HG03457 (cell line): Measurements from ENCODE around the gene RTN4.
A peak's percentile ranks its signal among the peaks of the same experiment; 100 is the strongest.
"Not testable (repeated sequence)": the region's sequence is repeated elsewhere in the genome, so short reads cannot be mapped to it uniquely, and the experiment has no call there.

Experiments used
- ATAC-seq: cut with Tn5 transposase; IDR thresholded peaks from one replicate; pipeline ENCODE4 v1.9.1; 2021; ENCODE audit warnings: moderate number of reproducible peaks; ENCODE audit not compliant: unreplicated experiment

The RTN4 gene

DNA sequence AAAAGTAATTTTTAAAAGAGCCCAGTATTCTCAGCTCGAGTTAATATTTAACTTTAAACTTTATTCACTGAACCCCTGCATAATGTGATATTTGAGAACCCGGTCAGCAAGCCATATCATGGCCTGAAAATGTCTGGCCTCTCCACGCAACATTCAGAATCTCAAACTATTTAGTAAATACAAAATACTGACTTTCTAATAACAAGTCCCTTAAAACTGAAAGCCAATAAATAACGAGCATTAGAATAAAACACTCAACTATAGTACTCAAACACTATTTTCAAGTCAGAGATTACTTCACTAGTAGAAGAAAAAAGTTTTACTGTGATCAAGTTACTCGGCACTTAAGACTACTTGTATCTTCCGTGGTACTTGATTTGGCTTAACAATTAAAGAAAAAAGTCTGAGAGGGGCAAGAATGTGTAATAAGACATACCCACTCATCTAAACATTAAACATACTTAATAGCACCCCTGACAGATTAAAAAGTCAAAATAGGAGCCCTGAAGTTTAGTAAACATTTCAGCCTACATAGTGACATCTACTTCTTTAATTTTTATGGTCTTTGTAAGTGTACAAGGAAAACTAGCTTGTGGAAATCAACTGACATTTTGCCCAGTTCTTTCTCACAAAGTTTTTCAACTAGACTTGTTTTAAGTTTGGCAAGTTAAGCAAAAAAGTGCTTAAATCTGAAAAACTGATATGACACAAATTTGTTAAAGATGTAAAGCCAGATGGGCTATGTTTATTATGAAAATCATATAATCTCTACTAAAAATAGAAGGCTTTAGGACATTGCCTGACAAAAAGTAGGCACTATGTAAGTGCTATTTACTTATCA lies 38.2 kb downstream of the RTN4 start:
- no peak for ATAC-seq

DNA sequence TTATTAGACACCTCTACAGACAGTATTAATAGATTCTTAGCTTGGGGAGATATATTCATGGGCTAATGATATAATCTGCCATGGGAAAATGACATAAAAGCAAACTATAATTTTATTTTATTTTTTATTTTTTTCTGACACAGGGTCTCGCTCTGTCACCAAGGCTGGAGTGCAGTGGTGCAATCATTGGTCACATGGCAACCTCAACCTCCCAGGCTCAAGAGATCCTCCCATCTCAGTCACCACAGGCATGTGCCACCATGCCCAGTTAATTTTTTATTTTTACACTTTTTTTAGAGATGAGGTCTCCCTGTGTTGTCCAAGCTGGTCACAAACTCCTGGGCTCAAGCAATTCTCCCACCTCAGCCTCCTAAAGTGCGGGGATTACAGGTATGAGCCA lies 39.3 kb downstream of the RTN4 start:
- ATAC-seq, result no peak

DNA sequence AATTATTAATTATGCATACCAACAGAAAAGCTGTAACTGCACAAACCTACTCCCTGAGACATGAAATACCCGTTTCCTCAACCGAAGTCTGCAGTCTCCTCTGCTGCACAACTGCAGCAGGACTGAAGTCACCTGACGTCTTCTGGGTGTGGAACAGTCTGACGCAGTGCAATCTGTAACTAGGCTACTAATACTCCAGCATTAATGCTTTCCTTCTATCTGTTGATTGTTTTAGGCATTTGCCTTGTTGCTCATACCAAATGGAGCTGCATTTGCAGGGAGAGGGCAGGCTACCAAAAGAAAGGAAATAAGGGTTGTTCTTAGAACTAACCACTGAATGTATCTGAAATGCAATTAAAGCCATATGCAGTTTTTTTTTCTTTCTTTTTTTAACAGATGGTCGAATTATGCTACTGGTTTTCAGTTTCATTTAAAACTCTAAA lies 40.1 kb downstream of the RTN4 start:
- peak; percentile 81 for ATAC-seq

DNA sequence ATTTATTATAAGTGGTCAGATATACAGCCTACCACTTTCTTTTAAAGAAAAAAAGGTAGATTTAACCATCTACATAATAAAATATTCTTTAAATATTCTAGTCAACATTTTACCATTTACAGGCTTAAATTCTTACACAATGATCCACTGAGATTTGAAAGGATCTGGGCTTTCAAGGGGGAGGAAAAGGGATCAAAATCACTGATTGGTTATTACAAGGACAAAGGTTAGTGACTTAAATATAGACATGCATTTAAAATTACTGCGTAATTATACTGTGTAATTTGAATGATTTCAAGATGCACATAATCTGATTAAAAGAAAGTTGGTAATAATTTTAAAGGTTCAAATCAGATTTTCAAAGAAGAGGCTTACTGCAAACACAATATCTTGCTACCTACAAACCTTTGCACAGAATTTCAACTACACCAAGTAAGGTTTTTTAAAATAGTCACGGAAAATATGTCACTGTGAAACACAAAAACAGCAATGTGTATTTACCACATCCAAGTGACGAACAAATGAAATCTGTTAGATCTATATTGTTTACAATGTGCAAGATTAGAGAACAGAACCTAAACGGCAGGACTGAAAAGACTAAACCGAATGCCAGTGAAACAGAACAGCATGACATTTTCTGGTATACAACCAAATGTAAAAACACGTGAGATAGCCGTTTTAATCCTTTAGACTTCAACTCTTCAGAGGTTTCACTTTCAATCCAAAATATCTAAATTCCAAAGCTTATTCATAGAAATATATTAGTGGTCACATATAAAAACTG lies 40.8 kb downstream of the RTN4 start:
- no peak for ATAC-seq

DNA sequence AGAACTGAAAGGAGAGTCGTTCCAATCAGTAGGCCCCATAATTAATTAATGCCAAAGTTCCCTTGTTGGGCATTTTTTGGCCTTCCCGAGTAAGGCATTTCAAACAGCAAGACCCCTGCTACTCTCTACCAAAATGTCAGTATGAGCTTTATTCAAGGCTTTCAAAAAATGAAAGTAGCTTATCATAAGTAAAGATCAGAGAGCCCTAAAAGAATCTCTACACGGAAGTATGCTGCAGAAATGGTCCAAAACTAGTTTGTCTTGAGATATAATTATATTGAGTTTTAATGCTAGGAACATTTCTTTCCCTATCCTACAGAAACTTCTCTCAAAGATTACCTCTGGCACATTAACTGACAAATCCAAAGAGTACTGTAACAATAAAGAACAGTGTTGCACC lies 43.9 kb downstream of the RTN4 start:
- no peak for ATAC-seq

DNA sequence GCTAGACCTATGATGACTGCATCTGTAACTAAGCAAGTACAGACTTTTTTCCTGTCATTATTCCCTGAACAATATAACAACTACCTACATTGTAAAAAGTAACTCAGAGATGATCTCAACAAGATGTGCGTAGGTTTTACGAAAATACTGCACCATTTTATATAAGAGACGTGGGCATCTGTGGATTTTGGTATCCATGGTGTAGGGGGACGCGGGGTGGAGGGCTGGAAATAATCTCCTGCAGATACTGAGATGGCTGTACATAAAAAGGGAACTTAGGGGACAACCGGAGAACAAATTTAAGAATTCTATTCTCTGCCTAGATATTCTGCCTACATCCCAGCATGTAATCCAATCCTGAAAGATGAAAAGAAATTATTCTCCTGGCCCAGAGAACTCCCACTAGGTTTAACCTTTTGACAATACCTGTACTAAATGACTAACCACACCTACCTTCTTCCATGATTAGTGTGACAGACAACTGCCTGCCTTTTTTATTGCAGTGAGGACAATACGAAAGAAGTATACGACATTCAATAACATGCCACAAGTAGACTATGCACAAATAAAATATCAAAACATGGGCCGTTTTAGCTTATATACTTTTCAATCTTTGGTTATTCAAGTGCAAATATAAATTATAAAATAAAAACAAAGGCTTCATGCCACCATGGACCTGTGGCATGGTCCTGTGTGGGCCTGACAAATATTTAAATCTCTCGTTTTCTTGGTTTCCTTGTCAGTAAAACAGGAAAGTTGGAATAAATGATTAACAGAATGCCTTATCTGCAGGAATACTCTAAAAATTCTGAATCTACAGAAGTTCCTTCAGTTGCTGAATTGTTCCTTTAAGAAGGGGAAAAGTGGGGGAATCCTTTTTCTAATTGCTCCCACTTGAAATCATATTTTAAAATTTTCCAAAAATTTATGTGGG lies 46.3 kb downstream of the RTN4 start:
- no peak for ATAC-seq

DNA sequence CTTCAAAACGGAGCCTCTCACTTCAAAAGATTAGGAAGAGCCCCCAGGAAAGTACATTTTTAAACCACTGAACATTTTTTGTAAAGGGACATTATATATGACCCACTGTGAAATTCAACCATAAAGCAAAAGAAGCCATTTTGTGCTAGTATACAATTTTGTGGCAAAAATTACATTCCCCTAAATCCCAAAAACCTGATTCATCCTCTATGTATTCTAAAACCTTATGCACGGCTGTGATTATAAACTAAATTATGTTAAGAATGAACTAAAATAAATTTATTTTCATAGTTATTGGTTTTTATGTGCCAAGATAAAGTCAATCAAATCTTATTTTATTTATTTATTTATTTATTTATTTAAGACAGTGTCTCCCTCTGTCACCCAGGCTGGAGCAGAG lies 48.5 kb downstream of the RTN4 start:
- no peak for ATAC-seq

DNA sequence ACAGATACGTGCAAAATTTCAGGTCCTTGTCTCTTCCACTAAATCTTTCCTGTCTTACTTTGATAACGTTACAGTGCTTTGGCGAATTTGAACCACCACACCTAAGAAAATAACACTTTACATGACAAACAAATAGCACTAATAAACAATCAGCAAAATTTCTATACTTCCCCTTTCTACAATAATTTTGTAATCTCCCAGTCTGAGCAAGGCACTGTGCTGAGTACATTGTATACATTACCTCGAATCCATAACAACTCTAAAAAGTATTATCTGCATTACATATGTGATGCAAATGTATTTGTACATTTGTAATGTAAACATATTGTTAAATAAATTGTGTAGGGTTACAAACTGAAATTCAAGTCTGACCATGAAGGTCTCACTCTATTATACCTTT lies 49.9 kb downstream of the RTN4 start:
- ATAC-seq, result no peak

DNA sequence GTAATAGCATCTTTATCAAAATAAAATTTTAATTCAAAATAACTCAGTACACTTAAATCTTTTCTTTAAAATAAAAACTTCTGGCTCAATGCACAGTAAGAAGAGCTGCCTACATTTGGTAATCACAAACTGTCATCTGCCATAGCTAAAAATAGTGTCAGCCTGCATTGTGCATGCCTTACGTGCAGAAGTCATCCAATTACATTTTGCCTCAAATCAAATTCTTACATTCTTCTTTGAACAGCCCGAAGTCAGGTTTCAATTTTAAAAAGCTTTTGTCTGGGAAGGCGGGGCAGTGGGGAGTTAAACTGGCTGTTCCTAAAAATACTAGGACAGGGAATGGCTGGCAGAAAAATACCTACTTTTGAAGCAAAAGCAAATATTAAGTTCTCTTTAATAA lies 51.1 kb downstream of the RTN4 start:
- no peak for ATAC-seq

DNA sequence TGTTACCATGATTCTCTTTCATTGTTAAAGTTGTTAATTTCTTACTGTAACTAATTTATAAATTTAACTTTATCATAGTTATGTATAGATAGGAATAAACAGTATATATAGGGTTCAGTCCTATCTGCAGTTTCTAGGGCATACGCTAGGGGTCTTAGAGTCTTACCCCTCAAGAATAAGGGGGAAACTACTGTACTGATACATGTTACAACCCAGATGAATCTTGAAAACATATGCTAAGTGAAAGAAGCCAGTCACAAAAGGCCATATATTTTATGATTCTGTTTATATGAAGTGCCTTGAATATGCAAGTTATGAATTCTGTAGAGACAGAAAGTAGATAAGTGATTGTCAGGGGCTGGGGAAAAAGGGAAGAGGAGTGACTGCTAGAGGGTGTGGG lies 52.4 kb downstream of the RTN4 start:
- ATAC-seq, result no peak

DNA sequence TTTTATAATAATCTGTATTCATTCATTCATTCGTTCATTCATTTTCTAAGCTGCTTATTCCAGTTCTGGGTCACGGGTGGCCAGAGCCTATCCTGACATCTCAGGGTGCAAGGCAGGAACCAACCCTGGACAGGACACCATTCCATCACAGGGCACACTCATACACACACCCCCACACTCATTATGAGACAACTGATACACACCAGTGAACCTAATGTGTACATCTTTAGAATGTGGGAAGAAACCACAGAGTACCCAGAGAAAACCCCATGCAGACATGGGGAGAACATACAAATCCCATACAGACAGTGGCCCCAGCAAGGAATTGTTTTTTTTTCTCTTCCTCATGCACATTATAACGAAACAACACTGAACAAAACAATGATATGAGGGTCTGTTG lies 54.7 kb downstream of the RTN4 start:
- ATAC-seq, result no peak

DNA sequence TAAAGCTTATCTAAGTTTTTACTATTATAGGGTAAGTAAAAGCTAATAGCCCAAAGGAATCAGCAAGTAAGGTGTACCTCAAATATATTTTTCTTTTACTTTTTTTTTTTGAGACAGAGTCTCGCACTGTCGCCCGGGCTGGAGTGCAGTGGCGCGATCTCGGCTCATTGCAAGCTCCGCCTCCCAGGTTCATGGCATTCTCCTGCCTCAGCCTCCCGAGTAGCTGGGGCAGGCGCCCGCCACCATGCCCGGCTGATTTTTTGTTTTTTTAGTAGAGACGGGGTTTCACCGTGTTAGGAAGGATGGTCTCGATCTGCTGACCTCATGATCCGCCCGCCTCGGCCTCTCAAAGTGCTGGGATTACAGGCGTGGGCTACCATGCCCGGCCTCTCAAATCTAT lies 59.6 kb downstream of the RTN4 start:
- ATAC-seq, result not testable (repeated sequence)

DNA sequence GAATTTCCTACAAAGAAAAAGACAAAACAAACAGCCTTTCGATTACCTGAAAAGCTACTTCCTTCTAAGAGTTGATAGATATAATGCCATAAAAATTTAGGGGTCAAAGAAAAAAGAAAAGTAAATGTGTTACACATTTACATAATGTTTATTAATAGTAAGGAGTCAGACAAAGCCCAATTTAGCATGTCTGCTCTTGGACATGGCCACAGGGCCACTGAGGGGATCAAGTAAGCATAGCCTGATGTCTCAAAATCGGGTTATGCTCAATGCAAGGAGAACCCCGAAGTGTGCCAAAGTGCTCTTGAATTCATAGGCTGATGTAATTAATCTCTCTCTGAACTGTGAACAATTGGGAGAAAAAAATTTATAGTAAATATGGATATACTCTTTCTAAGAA lies 61.6 kb downstream of the RTN4 start:
- ATAC-seq, result no peak

DNA sequence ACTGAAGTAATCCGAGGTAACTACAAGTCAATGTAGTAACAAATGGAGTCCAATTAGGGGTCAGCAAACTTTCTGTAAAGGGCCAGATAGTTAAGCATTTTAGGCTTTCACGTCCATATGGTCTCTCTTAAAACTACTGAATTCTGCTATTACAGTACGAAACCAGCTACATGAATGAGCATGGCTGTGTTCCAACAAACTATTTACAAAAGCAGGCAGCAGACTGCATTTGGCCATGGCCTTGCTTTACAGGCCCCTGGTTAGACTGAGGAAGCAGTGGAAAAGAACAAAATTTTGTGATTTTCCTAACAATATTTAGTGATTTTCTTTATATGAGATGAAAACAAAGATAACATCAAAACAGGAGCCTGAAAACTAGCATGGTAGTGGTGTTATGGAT lies 64.0 kb downstream of the RTN4 start:
- ATAC-seq, result no peak

DNA sequence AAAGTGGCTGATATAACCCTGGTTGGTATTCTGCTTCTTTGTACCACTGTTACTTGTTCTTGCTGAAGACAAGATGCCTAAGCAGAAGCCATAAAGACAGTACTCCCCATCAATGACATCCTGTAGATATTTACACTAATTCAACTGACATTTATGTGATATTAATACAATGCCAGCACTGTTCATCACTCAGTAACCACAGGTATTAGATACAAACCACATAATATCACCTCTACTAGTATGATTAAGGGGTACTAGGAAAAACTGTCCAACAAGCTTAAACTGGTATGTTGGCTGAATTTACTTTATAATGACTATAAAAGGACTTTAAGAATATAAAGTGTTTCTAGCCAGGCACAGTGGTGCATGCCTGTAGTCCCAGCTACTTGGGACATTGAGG lies 65.8 kb downstream of the RTN4 start:
- no peak for ATAC-seq

DNA sequence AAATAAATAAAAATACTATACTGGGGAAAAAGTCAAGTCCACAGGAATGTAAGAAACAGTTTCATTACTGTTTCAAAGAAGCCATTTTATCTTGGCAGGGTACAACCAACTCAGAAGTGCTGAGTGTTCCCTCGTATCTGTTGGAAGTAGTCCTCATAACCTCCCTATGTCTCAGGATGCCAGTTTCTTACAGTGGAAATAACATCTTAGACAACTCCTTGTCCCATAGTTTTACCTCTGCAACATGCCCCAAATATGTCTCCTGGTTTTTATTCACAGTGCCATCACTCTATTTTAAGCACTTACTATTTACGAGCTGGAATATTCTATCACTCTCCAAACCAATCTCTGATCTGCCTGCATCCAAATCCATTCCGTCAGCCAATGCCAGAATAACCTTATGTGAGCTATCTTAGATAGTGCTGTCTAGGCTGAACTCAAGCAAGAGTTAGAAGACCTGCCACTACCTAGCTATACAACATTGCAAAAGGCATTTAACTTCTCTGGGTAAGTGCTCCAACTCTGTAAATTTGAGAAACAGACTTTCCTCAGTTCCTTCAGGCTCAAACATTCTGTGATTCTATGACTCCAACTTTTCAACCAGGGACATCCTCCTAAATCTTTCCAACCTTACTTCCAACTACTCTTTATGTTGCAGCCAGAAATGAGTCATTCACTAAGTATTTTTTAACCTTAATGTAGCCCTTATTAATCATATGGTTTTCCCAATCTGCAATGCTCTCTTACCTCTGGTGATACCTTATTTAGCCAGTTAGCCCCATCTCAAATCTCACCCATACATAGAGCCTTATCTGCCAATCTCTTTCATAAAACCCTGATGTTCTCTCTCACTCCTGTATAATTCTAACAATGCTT lies 66.7 kb downstream of the RTN4 start:
- no peak for ATAC-seq

DNA sequence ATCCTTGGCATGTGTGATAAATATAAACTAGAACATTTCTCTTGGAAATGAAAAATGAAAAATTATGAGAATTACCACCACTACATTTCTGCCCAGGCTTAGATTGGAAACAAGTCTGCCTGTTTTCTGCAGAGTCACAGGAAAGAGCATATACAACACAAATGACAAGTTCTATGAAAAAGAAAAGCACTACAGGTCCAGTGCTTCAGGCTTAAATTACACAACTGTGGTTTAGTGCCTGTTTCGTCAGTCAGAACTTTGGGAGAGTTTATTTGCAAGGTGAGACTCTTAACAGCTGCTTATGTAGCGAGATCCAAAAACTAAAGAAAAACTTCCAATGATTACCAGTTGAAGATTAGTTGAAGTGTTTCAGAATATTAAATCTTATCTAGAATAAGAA lies 68.9 kb downstream of the RTN4 start:
- ATAC-seq, result no peak

DNA sequence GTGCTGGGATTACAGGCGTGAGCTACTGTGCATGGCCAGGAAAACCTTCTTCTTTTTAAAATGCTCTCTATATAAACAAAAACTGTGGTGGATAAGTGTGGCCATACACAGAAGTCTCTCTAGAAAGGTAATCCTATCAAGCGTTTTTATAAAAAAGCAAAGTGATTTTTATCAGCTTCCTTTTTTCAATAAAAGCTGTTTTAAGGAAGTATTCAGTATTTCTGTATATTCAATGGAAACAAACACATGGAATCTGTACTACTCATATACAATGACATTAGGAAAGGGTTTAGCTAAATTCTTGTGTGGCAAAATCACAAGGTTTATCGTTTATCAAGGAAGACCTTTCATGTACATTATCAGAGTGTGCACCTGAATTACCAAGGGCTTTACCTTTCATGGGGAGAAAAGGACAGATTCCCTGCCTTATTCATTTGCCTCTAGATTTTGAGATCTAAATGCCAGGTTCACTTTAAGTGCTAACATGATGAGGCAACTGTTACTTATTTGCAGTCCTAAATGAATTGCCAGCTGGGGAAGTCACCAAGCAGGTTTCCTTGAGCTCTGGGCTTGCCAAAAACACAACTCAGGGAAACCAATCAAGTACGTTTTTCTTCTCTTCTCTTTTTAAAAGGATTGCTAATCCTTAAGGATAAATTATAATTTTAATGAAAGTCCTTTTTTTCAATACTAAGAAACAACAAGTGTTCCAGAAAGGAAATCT lies 70.8 kb downstream of the RTN4 start:
- ATAC-seq, result no peak

DNA sequence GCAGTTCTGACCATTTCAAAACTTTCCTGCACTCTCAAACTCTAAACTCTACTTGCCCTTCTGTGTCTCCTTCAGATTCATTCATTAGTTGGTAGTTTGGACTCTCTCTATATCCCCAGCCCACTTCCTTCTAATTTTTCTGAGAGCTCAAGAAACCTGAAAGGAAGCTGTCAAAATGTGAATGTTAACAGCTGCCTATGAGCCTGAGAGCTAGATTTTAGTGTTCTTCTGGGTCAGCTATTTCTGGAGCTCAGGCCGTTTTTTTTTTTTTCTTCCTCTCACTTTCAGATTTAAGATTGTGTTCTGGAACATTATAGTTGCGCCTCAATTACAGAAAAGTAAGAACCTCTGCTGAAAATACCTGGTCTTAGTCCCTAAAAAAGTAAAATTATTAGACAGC lies 73.1 kb downstream of the RTN4 start:
- no peak for ATAC-seq
